ENCODE results near the gene GAP43.

GAP43 gene

GRCh38 chr3:115689928-115690327, 66.6 kb downstream of the GAP43 start:
- H3K9ac ChIP-seq (ENCODE audit: low read depth, low read length): no peak overlapping the region
- no peak overlapping the region for H3K4me3 ChIP-seq (ENCODE audit: low read length)
- no peak overlapping the region for H3K27ac ChIP-seq (ENCODE audit: low read length)
- no peaks in the 10 kb centered on the region for H3K36me3 ChIP-seq (ENCODE audit: insufficient read depth, low read depth, low read length)
- no peaks in the 10 kb centered on the region for H3K9me3 ChIP-seq (ENCODE audit: insufficient read depth, low read depth, low read length)
- H3K4me1 ChIP-seq (ENCODE audit: insufficient read depth, low read length): peaks cover 3% of the 10 kb centered on the region; the same call in 1 of the 2 replicates
- no peaks in the 10 kb centered on the region for H3K27me3 ChIP-seq (ENCODE audit: insufficient read depth, low read length)

- H3K4me1 ChIP-seq (ENCODE audit: insufficient read depth, low read length): peaks cover 3% of the 10 kb centered on the region; the same call in 1 of the 2 replicates
- no peak overlapping the region for H3K4me3 ChIP-seq (ENCODE audit: low read length)
- no peak overlapping the region for H3K9ac ChIP-seq (ENCODE audit: low read depth, low read length)
- no peak overlapping the region for H3K27ac ChIP-seq (ENCODE audit: low read length)
- no peaks in the 10 kb centered on the region for H3K27me3 ChIP-seq (ENCODE audit: insufficient read depth, low read length)
- no peaks in the 10 kb centered on the region for H3K9me3 ChIP-seq (ENCODE audit: insufficient read depth, low read depth, low read length)
- no peaks in the 10 kb centered on the region for H3K36me3 ChIP-seq (ENCODE audit: insufficient read depth, low read depth, low read length)
Observed at GRCh38 chr3:115691964-115692363, 68.7 kb downstream of the GAP43 start.

GRCh38 chr3:115692887-115693524, 69.7 kb downstream of the GAP43 start:
- H3K27me3 ChIP-seq (ENCODE audit: insufficient read depth, low read length): no peaks in the 10 kb centered on the region
- no peak overlapping the region for H3K9ac ChIP-seq (ENCODE audit: low read depth, low read length)
- H3K27ac ChIP-seq (ENCODE audit: low read length): no peak overlapping the region
- H3K9me3 ChIP-seq (ENCODE audit: insufficient read depth, low read depth, low read length): no peaks in the 10 kb centered on the region
- H3K36me3 ChIP-seq (ENCODE audit: insufficient read depth, low read depth, low read length): no peaks in the 10 kb centered on the region
- no peak overlapping the region for H3K4me3 ChIP-seq (ENCODE audit: low read length)
- H3K4me1 ChIP-seq (ENCODE audit: insufficient read depth, low read length): peaks cover 3% of the 10 kb centered on the region; the same call in 1 of the 2 replicates

- Histone ChIP-seq H3K27ac (ENCODE audit: low read length) (no peak overlapping the region), H3K4me3 (ENCODE audit: low read length) (no peak overlapping the region), H3K9me3 (ENCODE audit: insufficient read depth, low read depth, low read length) (no peaks in the 10 kb centered on the region), H3K9ac (ENCODE audit: low read depth, low read length) (no peak overlapping the region), H3K36me3 (ENCODE audit: insufficient read depth, low read depth, low read length) (no peaks in the 10 kb centered on the region), H3K27me3 (ENCODE audit: insufficient read depth, low read length) (no peaks in the 10 kb centered on the region), H3K4me1 (ENCODE audit: insufficient read depth, low read length) (peaks cover 2% of the 10 kb centered on the region)
Observed at GRCh38 chr3:115693868-115694267, 70.6 kb downstream of the GAP43 start.

GRCh38 chr3:115695090-115695489, 71.8 kb downstream of the GAP43 start:
- Histone ChIP-seq H3K9ac (ENCODE audit: low read depth, low read length) (no peak overlapping the region), H3K27me3 (ENCODE audit: insufficient read depth, low read length) (no peaks in the 10 kb centered on the region), H3K4me3 (ENCODE audit: low read length) (no peak overlapping the region), H3K36me3 (ENCODE audit: insufficient read depth, low read depth, low read length) (no peaks in the 10 kb centered on the region), H3K9me3 (ENCODE audit: insufficient read depth, low read depth, low read length) (no peaks in the 10 kb centered on the region), H3K27ac (ENCODE audit: low read length) (no peak overlapping the region), H3K4me1 (ENCODE audit: insufficient read depth, low read length) (peaks cover 11% of the 10 kb centered on the region; the same call in 1 of the 2 replicates)

- Histone ChIP-seq H3K9me3 (ENCODE audit: insufficient read depth, low read depth, low read length) (peaks cover under 1% of the 10 kb centered on the region; the same call in 1 of the 2 replicates), H3K4me1 (ENCODE audit: insufficient read depth, low read length) (peaks cover 11% of the 10 kb centered on the region; the same call in 1 of the 2 replicates), H3K9ac (ENCODE audit: low read depth, low read length) (no peak overlapping the region), H3K4me3 (ENCODE audit: low read length) (no peak overlapping the region), H3K36me3 (ENCODE audit: insufficient read depth, low read depth, low read length) (no peaks in the 10 kb centered on the region), H3K27me3 (ENCODE audit: insufficient read depth, low read length) (no peaks in the 10 kb centered on the region), H3K27ac (ENCODE audit: low read length) (no peak overlapping the region)
Observed at GRCh38 chr3:115697263-115698053, 74.1 kb downstream of the GAP43 start.

- no peak overlapping the region for H3K27ac ChIP-seq (ENCODE audit: low read length)
- no peaks in the 10 kb centered on the region for H3K27me3 ChIP-seq (ENCODE audit: insufficient read depth, low read length)
- H3K36me3 ChIP-seq (ENCODE audit: insufficient read depth, low read depth, low read length): no peaks in the 10 kb centered on the region
- peaks cover 5% of the 10 kb centered on the region; the same call in 1 of the 2 replicates for H3K9me3 ChIP-seq (ENCODE audit: insufficient read depth, low read depth, low read length)
- no peak overlapping the region for H3K4me3 ChIP-seq (ENCODE audit: low read length)
- no peak overlapping the region for H3K9ac ChIP-seq (ENCODE audit: low read depth, low read length)
- peaks cover 11% of the 10 kb centered on the region; the same call in 1 of the 2 replicates for H3K4me1 ChIP-seq (ENCODE audit: insufficient read depth, low read length)
Observed at GRCh38 chr3:115698851-115699591, 75.7 kb downstream of the GAP43 start.

GRCh38 chr3:115699706-115700105, 76.4 kb downstream of the GAP43 start:
- Histone ChIP-seq H3K9me3 (ENCODE audit: insufficient read depth, low read depth, low read length) (peaks cover 5% of the 10 kb centered on the region; the same call in 1 of the 2 replicates), H3K36me3 (ENCODE audit: insufficient read depth, low read depth, low read length) (no peaks in the 10 kb centered on the region), H3K4me3 (ENCODE audit: low read length) (no peak overlapping the region), H3K27ac (ENCODE audit: low read length) (no peak overlapping the region), H3K4me1 (ENCODE audit: insufficient read depth, low read length) (peaks cover 11% of the 10 kb centered on the region; the same call in 1 of the 2 replicates), H3K27me3 (ENCODE audit: insufficient read depth, low read length) (no peaks in the 10 kb centered on the region), H3K9ac (ENCODE audit: low read depth, low read length) (no peak overlapping the region)

GRCh38 chr3:115702598-115702997, 79.3 kb downstream of the GAP43 start:
- no peaks in the 10 kb centered on the region for H3K36me3 ChIP-seq (ENCODE audit: insufficient read depth, low read depth, low read length)
- H3K27me3 ChIP-seq (ENCODE audit: insufficient read depth, low read length): no peaks in the 10 kb centered on the region
- peaks cover 5% of the 10 kb centered on the region; the same call in 1 of the 2 replicates for H3K9me3 ChIP-seq (ENCODE audit: insufficient read depth, low read depth, low read length)
- H3K4me3 ChIP-seq (ENCODE audit: low read length): no peak overlapping the region
- H3K27ac ChIP-seq (ENCODE audit: low read length): no peak overlapping the region
- no peak overlapping the region for H3K9ac ChIP-seq (ENCODE audit: low read depth, low read length)
- peaks cover 11% of the 10 kb centered on the region; the same call in 1 of the 2 replicates for H3K4me1 ChIP-seq (ENCODE audit: insufficient read depth, low read length)

- Histone ChIP-seq H3K4me1 (ENCODE audit: insufficient read depth, low read length) (peaks cover 5% of the 10 kb centered on the region; the same call in 1 of the 2 replicates), H3K27me3 (ENCODE audit: insufficient read depth, low read length) (no peaks in the 10 kb centered on the region), H3K27ac (ENCODE audit: low read length) (no peak overlapping the region), H3K9ac (ENCODE audit: low read depth, low read length) (no peak overlapping the region), H3K9me3 (ENCODE audit: insufficient read depth, low read depth, low read length) (peaks cover 5% of the 10 kb centered on the region; the same call in 1 of the 2 replicates), H3K36me3 (ENCODE audit: insufficient read depth, low read depth, low read length) (no peaks in the 10 kb centered on the region), H3K4me3 (ENCODE audit: low read length) (no peak overlapping the region)
Observed at GRCh38 chr3:115704661-115705338, 81.5 kb downstream of the GAP43 start.

GRCh38 chr3:115706311-115706829, 83.1 kb downstream of the GAP43 start:
- no peak overlapping the region for H3K27ac ChIP-seq (ENCODE audit: low read length)

More at GRCh38 chr3:115706311-115706829, 83.1 kb downstream of the GAP43 start:
- H3K9ac ChIP-seq (ENCODE audit: low read depth, low read length): no peak overlapping the region
- no peak overlapping the region for H3K4me3 ChIP-seq (ENCODE audit: low read length)
- H3K4me1 ChIP-seq (ENCODE audit: insufficient read depth, low read length): peaks cover 5% of the 10 kb centered on the region; the same call in 1 of the 2 replicates
- H3K9me3 ChIP-seq (ENCODE audit: insufficient read depth, low read depth, low read length): peaks cover 5% of the 10 kb centered on the region; the same call in 1 of the 2 replicates
- H3K36me3 ChIP-seq (ENCODE audit: insufficient read depth, low read depth, low read length): no peaks in the 10 kb centered on the region
- no peaks in the 10 kb centered on the region for H3K27me3 ChIP-seq (ENCODE audit: insufficient read depth, low read length)
